COLO829 (cell line): Measurements from ENCODE around the gene LEF1.
A peak's percentile ranks its signal among the peaks of the same experiment; 100 is the strongest.

ENCODE experiments used
- DNase-seq: peaks from one replicate; pipeline ENCODE4 v3.0.0; 2012; ENCODE audit warnings: low spot score

The LEF1 gene

DNA sequence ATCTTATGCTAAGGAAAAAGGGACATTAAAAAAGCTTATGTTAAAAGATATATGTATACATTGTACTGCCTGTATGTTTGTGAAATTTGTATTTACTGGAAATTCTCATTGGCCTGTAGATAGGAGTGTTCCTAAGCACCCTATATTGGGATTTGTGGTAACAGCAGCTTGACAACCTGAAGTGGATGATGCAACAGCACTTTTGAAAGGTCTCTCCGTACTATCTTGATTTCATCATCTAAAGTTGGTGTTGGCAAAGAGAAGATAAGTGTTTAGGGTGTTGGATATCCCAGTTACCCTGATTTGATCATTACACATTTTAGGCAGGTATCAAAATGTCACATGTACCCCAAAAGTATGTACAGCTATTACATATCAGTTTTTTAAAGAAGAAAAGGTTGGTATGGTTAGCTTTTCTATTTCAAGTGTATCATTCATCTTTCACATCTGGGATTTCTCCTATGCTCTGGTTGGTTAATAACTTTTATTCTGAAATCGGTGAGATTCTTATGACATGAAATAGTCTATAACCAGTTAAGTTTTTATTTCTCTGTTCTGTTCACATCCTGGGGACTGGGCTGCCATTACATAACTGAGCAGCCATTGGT lies 168.7 kb downstream of the LEF1 start:
- no peak for DNase-seq

DNA sequence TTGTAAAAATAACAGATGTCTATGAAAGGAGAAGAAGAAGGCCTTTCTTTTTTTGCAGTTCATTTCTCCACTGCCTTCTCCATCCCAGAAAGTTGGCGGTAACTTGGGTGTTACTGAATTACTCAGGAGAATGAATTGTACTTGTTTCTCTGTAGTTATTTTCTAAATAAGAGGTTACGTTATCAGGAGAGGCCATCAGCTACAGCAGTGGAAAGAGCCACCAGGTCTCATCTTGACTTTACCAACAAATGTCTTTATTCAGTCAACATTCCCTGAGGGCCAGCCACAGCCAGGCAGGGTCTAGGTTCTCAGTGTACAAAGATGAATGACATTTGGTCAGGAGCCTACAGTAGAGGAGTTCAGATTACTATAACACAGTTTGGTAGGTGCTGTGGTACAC lies 170.9 kb downstream of the LEF1 start:
- peak; percentile 58 for DNase-seq
